ENCODE data around the gene NFIA. TPM values are rescaled to one million over a fixed set of nuclear protein-coding genes. Genes with fewer than 3 reads are reported as not detected.

The NFIA gene
- total RNA-seq, 1 experiment from 2014 or later: 20.9 TPM

- H3K36me3 ChIP-seq (ENCODE audit: control insufficient read depth, insufficient read depth, low read length): no peaks in the 10 kb centered on the region
- ChIA-PET CTCF (no interaction called here), POLR2A (no interaction called here)
- intact Hi-C loops (cut with micrococcal nuclease; ENCODE audit: unreplicated experiment): no loop called here
- DNase-seq (ENCODE audit: low read depth, low spot score) (no peak), ATAC-seq (no peak)
- no peak overlapping the region for H3K27ac ChIP-seq (ENCODE audit: low read length)
- H3K4me3 ChIP-seq (ENCODE audit: low read depth in 2 of 2, low read length in 2 of 2): no peak overlapping the region
- H3K4me1 ChIP-seq (ENCODE audit: control insufficient read depth, insufficient read depth, low read length): no peaks in the 10 kb centered on the region
- in situ Hi-C loops (cut with HindIII; ENCODE audit: low pct_unique_long_range_greater_than_20kb, low sequenced_read_pairs): no loop called here
- no peaks in the 10 kb centered on the region for H3K27me3 ChIP-seq (ENCODE audit: control insufficient read depth, insufficient read depth, low read length)
- no TSS peak for BruUV-seq (replicated peaks)
- H3K9me3 ChIP-seq (ENCODE audit: control insufficient read depth, insufficient read depth, low read depth, low read length): no peaks in the 10 kb centered on the region
- TF ChIP-seq REST (IDR thresholded peaks at IDR 0.05; ENCODE audit: insufficient read depth in 1 of 2, low read depth in 2 of 2, low read length in 1 of 2) (no peak), SIN3A (IDR thresholded peaks at IDR 0.05; ENCODE audit: borderline replicate concordance, insufficient read depth, low read depth, low read length) (no peak), CTCF (IDR thresholded peaks at IDR 0.05) (no peak), POLR2AphosphoS5 (IDR thresholded peaks at IDR 0.05; ENCODE audit: low read depth, low read length) (no peak)
Observed at GRCh38 chr1:61498342-61498741, 416.0 kb downstream of the NFIA start.

- DNase-seq (ENCODE audit: low read depth, low spot score) (no peak), ATAC-seq (no peak)
- H3K4me3 ChIP-seq (ENCODE audit: low read depth in 2 of 2, low read length in 2 of 2): no peak overlapping the region
- H3K9me3 ChIP-seq (ENCODE audit: control insufficient read depth, insufficient read depth, low read depth, low read length): no peaks in the 10 kb centered on the region
- no peak overlapping the region for H3K27ac ChIP-seq (ENCODE audit: low read length)
- ChIA-PET CTCF (interaction anchor here (0.8 kb wide), 1 partner anchor 408 kb away, joined by 5 read pairs; no protein-coding TSS in a partner anchor), POLR2A (no interaction called here)
- no peaks in the 10 kb centered on the region for H3K27me3 ChIP-seq (ENCODE audit: control insufficient read depth, insufficient read depth, low read length)
- H3K4me1 ChIP-seq (ENCODE audit: control insufficient read depth, insufficient read depth, low read length): no peaks in the 10 kb centered on the region
- H3K36me3 ChIP-seq (ENCODE audit: control insufficient read depth, insufficient read depth, low read length): no peaks in the 10 kb centered on the region
- TF ChIP-seq REST (IDR thresholded peaks at IDR 0.05; ENCODE audit: insufficient read depth in 1 of 2, low read depth in 2 of 2, low read length in 1 of 2) (no peak), CTCF (IDR thresholded peaks at IDR 0.05) (no peak), SIN3A (IDR thresholded peaks at IDR 0.05; ENCODE audit: borderline replicate concordance, insufficient read depth, low read depth, low read length) (no peak), POLR2AphosphoS5 (IDR thresholded peaks at IDR 0.05; ENCODE audit: low read depth, low read length) (no peak), TCF7L2 (IDR thresholded peaks at IDR 0.05; ENCODE audit: low read depth, low read length) (no peak)
- in situ Hi-C loops (cut with HindIII; ENCODE audit: low pct_unique_long_range_greater_than_20kb, low sequenced_read_pairs) (no loop called here), intact Hi-C loops (cut with micrococcal nuclease; ENCODE audit: unreplicated experiment) (no loop called here)
- no TSS peak for BruUV-seq (replicated peaks)
Observed at GRCh38 chr1:61501971-61502916, 419.9 kb downstream of the NFIA start.

Data from Panc1 (cell line).